Psoas muscle (tissue), 8 donors: ENCODE measurements around the gene ZNF668. TPM values are rescaled to one million over a fixed set of nuclear protein-coding genes. Genes with fewer than 3 reads are reported as not detected.

Experiments
- ATAC-seq, 4 donors: fragments of 200-7000 bp; cut with Tn5 transposase; one replicate each; pipeline ENCODE4 v1.9.1; 2020; ENCODE audit warnings: moderate library complexity in 3 of 4, mild to moderate bottlenecking in 2 of 4
- DNase-seq, 2 donors: peaks; one replicate each; pipeline ENCODE4 v3.0.0-alpha.2; 2020
- H3K27ac ChIP-seq: fragments of 200-600 bp; one replicate; pipeline ENCODE4 v1.8.0; 2022
- H3K27me3 ChIP-seq, 3 donors: fragments of 200-600 bp in 1 of 3; one replicate each; pipeline versions ENCODE4 v1.6.1 to v1.8.0; 2013 to 2022; ENCODE audit warnings: low read length in 2 of 3, mild to moderate bottlenecking in 2 of 3, moderate library complexity in 1 of 3; ENCODE audit not compliant: insufficient read depth in 3 of 3
- H3K36me3 ChIP-seq, 2 donors: fragments of 200-600 bp in 1 of 2; one replicate each; pipeline versions ENCODE4 v1.6.1 to v1.8.0; 2013 to 2022; ENCODE audit warnings: low read depth in 1 of 2, mild to moderate bottlenecking in 1 of 2, moderate library complexity in 1 of 2; ENCODE audit not compliant: insufficient read depth in 1 of 2
- H3K4me1 ChIP-seq: fragments of 200-600 bp; one replicate; pipeline ENCODE4 v1.8.0; 2022
- H3K4me3 ChIP-seq: fragments of 200-600 bp; one replicate; pipeline ENCODE4 v1.8.0; 2022; ENCODE audit warnings: mild to moderate bottlenecking
- H3K9me3 ChIP-seq: fragments of 200-600 bp; one replicate; pipeline ENCODE4 v1.8.0; 2022
- CTCF ChIP-seq: fragments of 200-600 bp; IDR thresholded peaks from one replicate; pipeline ENCODE4 v1.8.0; 2022; ENCODE audit warnings: antibody characterized with exemption
- WGBS, 3 donors: extraction: QIAGEN DNeasy Blood & Tissue Kit; methylation state at CpG; one replicate each; pipeline versions ENCODE4 v1.1.6 to v1.1.7; 2013; 5-methylcytosine and 5-hydroxymethylcytosine counted together
- intact Hi-C, 2 donors: fragments of 100-400 bp; cut with DNase I; formaldehyde crosslinking; loops; one replicate each; pipeline versions ENCODE4 v1.11.0 to v1.14.2; 2022
- polyA plus RNA-seq, 3 donors: library from polyadenylated mRNA; stranded (reverse); fragments of 200-250 nt; gene quantifications; one replicate each; pipeline ENCODE4 v1.2.3, GENCODE V29; 2013
- total RNA-seq, 4 donors: library from RNA; stranded (reverse); fragmentation: NEBNext Ultra II Directional in 2 of 4; extraction: Animal tissue kit (Norgen Biotek cat#: 25700) in 2 of 4; gene quantifications; one replicate each; pipeline versions ENCODE4 v1.2.1 to v1.2.4, GENCODE V29; 2021 to 2023
- donor health status: healthy with polysubstance abuse.
- donor health status: DM: no; HTN: no; CAD: no; lungs with moderate emphysema.
- donor health status: Bipolar disorder and iron deficiency.
- donor health status: healthy.
- donor health status: DM: yes; HTN: yes; CAD: no.
- donor health status: DM: no; HTN: no; CAD: no.
- donor health status: DM: no; HTN: no; CAD: no.
- donor health status: DM: yes; HTN: yes; CAD: no.

The ZNF668 gene
- total and polyA plus RNA-seq, 7 donors = 5.3 to 12.3 (median 7.2) TPM

GRCh38 chr16:31076319-31076718 is 2.3 kb upstream of the ZNF668 start:
- Histone ChIP-seq H3K27me3 (no peaks in the 10 kb centered on the region), H3K36me3 (peaks cover 4 to 59% of the 10 kb centered on the region in 2 donors), H3K9me3 (no peaks in the 10 kb centered on the region), H3K4me1 (peaks cover 20% of the 10 kb centered on the region), H3K27ac (no peak overlapping the region), H3K4me3 (no peak overlapping the region)
- DNase-seq = peak in 1 of 2 donors; percentile 46
- TF ChIP-seq CTCF = no peak
- no peak for ATAC-seq
- intact Hi-C loops = no loop called here
- WGBS, 3 donors = 58 to 70% (median 62%) methylated on average over 16 of the region's 16 CpGs

GRCh38 chr16:31074814-31075183 is 759 bp upstream of the ZNF668 start:
- 0 to 2% (median 0%) methylated on average over 7 of the region's 7 CpGs for WGBS, 3 donors
- Histone ChIP-seq H3K4me1 (peaks cover 20% of the 10 kb centered on the region), H3K4me3 (peak overlapping the region; percentile 93), H3K36me3 (peaks cover 0 to 44% of the 10 kb centered on the region in 2 donors), H3K27me3 (no peaks in the 10 kb centered on the region), H3K27ac (peak overlapping the region; percentile 97), H3K9me3 (no peaks in the 10 kb centered on the region)
- intact Hi-C loops = no loop called here
- ATAC-seq (peak in 3 of 4 donors; percentile 7 to 24 (median 15)), DNase-seq (no peak)
- TF ChIP-seq CTCF = no peak

GRCh38 chr16:31073142-31073969 is 684 bp downstream of the ZNF668 start:
- no peak for TF ChIP-seq CTCF
- ATAC-seq = peak; percentile 82 to 88 (median 85)
- Histone ChIP-seq H3K4me3 (peak overlapping the region; percentile 93), H3K27ac (peak overlapping the region; percentile 97), H3K27me3 (no peaks in the 10 kb centered on the region), H3K4me1 (peaks cover 20% of the 10 kb centered on the region), H3K36me3 (peaks cover 0 to 29% of the 10 kb centered on the region in 2 donors), H3K9me3 (no peaks in the 10 kb centered on the region)
- WGBS, 3 donors = 0 to 1% (median 1%) methylated on average over 64 to 83 of the region's 83 CpGs
- intact Hi-C loops = loop anchor here (2.0 kb wide), 2 partner anchors 39 to 41 kb away; partner anchors contain the start of gene STX4 (in 1 of the 2)
- peak; percentile 94 to 95 for DNase-seq

GRCh38 chr16:31072540-31073141 is 1.4 kb downstream of the ZNF668 start:
- H3K36me3 ChIP-seq = peaks cover 0 to 22% of the 10 kb centered on the region in 2 donors
- peak overlapping the region; percentile 93 for H3K4me3 ChIP-seq
- DNase-seq (peak in 1 of 2 donors; percentile 62), ATAC-seq (no peak)
- no peaks in the 10 kb centered on the region for H3K9me3 ChIP-seq
- H3K27me3 ChIP-seq = no peaks in the 10 kb centered on the region
- WGBS, 3 donors = 1 to 3% (median 2%) methylated on average over 27 of the region's 27 CpGs
- intact Hi-C loops = loop anchor here (2.0 kb wide), 2 partner anchors 38 to 40 kb away; partner anchors contain the start of gene STX4 (in 1 of the 2)
- TF ChIP-seq CTCF = no peak
- H3K4me1 ChIP-seq = peaks cover 20% of the 10 kb centered on the region
- peak overlapping the region; percentile 97 for H3K27ac ChIP-seq
